ENCODE data around the gene TECTA. TPM values are rescaled to one million over a fixed set of nuclear protein-coding genes. Genes with fewer than 3 reads are reported as not detected.
"Not testable (repeated sequence)": the region's sequence is repeated elsewhere in the genome, so short reads cannot be mapped to it uniquely, and the experiment has no call there.

TECTA gene
- total RNA-seq, 4 donors from 2014 or later, result under 0.01 to 2.8 (median 1.1) TPM; not detected in 1

- TF ChIP-seq CTCF (IDR thresholded peaks at IDR 0.05), result no peak
- TF ChIP-seq POLR2A (IDR thresholded peaks at IDR 0.05), result no peak
- H3K27ac ChIP-seq, result no peak overlapping the region
- H3K27me3 ChIP-seq, result no peaks in the 10 kb centered on the region
- no peaks in the 10 kb centered on the region for H3K9me3 ChIP-seq
- no peak for DNase-seq
- H3K4me1 ChIP-seq, result no peaks in the 10 kb centered on the region
- intact Hi-C loops (cut with DNase I; ENCODE audit: low total_unique reads), result no loop called here
- H3K36me3 ChIP-seq, result no peaks in the 10 kb centered on the region
- no peak overlapping the region for H3K4me3 ChIP-seq
These were observed 128.6 kb downstream of the TECTA start for GRCh38 chr11:121229495-121230215.

GRCh38 chr11:121231576-121232278, 130.7 kb downstream of the TECTA start:
- intact Hi-C loops (cut with DNase I; ENCODE audit: low total_unique reads), result no loop called here
- TF ChIP-seq POLR2A (IDR thresholded peaks at IDR 0.05) (no peak), CTCF (IDR thresholded peaks at IDR 0.05) (no peak)
- H3K27me3 ChIP-seq, result no peaks in the 10 kb centered on the region
- H3K36me3 ChIP-seq, result no peaks in the 10 kb centered on the region
- no peak overlapping the region for H3K4me3 ChIP-seq
- no peak for DNase-seq
- no peaks in the 10 kb centered on the region for H3K9me3 ChIP-seq
- no peak overlapping the region for H3K27ac ChIP-seq
- no peaks in the 10 kb centered on the region for H3K4me1 ChIP-seq

- TF ChIP-seq CTCF (IDR thresholded peaks at IDR 0.05) (no peak), POLR2A (IDR thresholded peaks at IDR 0.05) (no peak)
- Histone ChIP-seq H3K4me1 (no peaks in the 10 kb centered on the region), H3K27ac (no peak overlapping the region), H3K4me3 (no peak overlapping the region), H3K27me3 (no peaks in the 10 kb centered on the region), H3K9me3 (no peaks in the 10 kb centered on the region), H3K36me3 (no peaks in the 10 kb centered on the region)
- no peak for DNase-seq
- intact Hi-C loops (cut with DNase I; ENCODE audit: low total_unique reads), result no loop called here
These were observed 134.0 kb downstream of the TECTA start for GRCh38 chr11:121235057-121235456.

GRCh38 chr11:121236115-121237001, 135.3 kb downstream of the TECTA start:
- Histone ChIP-seq H3K27me3 (no peaks in the 10 kb centered on the region), H3K9me3 (no peaks in the 10 kb centered on the region), H3K27ac (no peak overlapping the region), H3K36me3 (no peaks in the 10 kb centered on the region), H3K4me3 (no peak overlapping the region), H3K4me1 (no peaks in the 10 kb centered on the region)
- no peak for DNase-seq
- intact Hi-C loops (cut with DNase I; ENCODE audit: low total_unique reads), result no loop called here
- TF ChIP-seq CTCF (IDR thresholded peaks at IDR 0.05) (no peak), POLR2A (IDR thresholded peaks at IDR 0.05) (no peak)

- H3K36me3 ChIP-seq; H3K9me3 ChIP-seq; intact Hi-C loops (cut with DNase I; ENCODE audit: low total_unique reads); H3K27ac ChIP-seq; DNase-seq; H3K4me3 ChIP-seq; H3K27me3 ChIP-seq; H3K4me1 ChIP-seq: not testable (repeated sequence)
These were observed 136.2 kb downstream of the TECTA start for GRCh38 chr11:121237247-121237646.
